GM08714 (cell line): ENCODE results near the gene BMS1.

Experiments
- H3K4me3 ChIP-seq: fragments of 200-500 bp; sonication (Bioruptor generic); 2 replicates; pipeline ENCODE4 v1.5.1; 2014; ENCODE audit warnings: mild to moderate bottlenecking, low read length, inconsistent platforms
- ZNF274 ChIP-seq: IDR thresholded peaks from 2 replicates; pipeline ENCODE4 v1.6.1; 2012; ENCODE audit warnings: mild to moderate bottlenecking, low read depth, low read length

BMS1 gene

GRCh38 chr10:42878821-42879195, 96.2 kb downstream of the BMS1 start:
- TF ChIP-seq ZNF274, result no peak
- H3K4me3 ChIP-seq, result no peak overlapping the region

- no peak for TF ChIP-seq ZNF274
- no peak overlapping the region for H3K4me3 ChIP-seq
Measured at GRCh38 chr10:42879380-42880254, 97.0 kb downstream of the BMS1 start.

GRCh38 chr10:42880255-42880620, 97.6 kb downstream of the BMS1 start:
- no peak overlapping the region for H3K4me3 ChIP-seq
- no peak for TF ChIP-seq ZNF274

DNA sequence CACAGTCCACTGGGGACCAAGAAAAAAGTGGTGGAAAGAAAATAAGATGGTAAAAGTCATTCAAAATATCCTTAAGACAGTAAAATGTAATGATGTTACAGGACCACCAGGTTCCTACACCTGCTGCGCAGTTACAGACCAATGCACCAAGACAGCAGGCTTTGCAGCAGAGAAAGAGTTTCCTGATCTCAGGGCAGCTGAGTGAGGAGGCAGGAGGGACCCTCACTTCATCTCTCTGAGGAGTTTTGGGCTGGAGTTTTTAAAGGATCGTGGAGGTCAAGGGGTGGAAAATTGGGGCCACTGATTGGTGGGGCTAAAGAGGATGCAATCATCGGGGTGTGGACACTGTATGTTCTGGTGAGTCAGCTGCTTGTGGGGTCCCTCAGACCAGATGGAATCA, 100.0 kb downstream of the BMS1 start:
- no peak overlapping the region for H3K4me3 ChIP-seq
- no peak for TF ChIP-seq ZNF274
